ACC112 (cell line): ENCODE measurements around the gene MAB21L4.

Experiments used
- H2AFZ ChIP-seq: fragments of 200-600 bp; sonication (generic); one replicate; pipeline ENCODE4 v1.6.0; 2017; ENCODE audit warnings: antibody characterized with exemption, low read length; ENCODE audit not compliant: unreplicated experiment
- H3K27ac ChIP-seq: fragments of 200-600 bp; sonication (generic); 2 replicates; pipeline ENCODE4 v1.5.1; 2014; ENCODE audit warnings: low read depth, mild to moderate bottlenecking, antibody characterized with exemption, low read length, moderate library complexity
- H3K27me3 ChIP-seq: fragments of 200-600 bp; sonication (generic); 2 replicates; pipeline ENCODE4 v1.6.1; 2014; ENCODE audit warnings: mild to moderate bottlenecking, antibody characterized with exemption, low read length, moderate library complexity, mixed read lengths; ENCODE audit not compliant: insufficient read depth
- H3K36me3 ChIP-seq: fragments of 200-600 bp; sonication (generic); 2 replicates; pipeline ENCODE4 v1.6.1; 2016; ENCODE audit warnings: mild to moderate bottlenecking, antibody characterized with exemption, low read length, moderate library complexity, mixed read lengths; ENCODE audit not compliant: insufficient read depth
- H3K4me1 ChIP-seq: fragments of 200-600 bp; sonication (generic); one replicate; pipeline ENCODE4 v1.6.1; 2016; ENCODE audit warnings: low read length, mixed read lengths; ENCODE audit not compliant: insufficient read depth, unreplicated experiment, control insufficient read depth
- H3K4me3 ChIP-seq: fragments of 200-600 bp; sonication (generic); 2 replicates; pipeline ENCODE4 v1.5.1; 2014; ENCODE audit warnings: mild to moderate bottlenecking, low read depth, low read length
- H3K79me2 ChIP-seq: fragments of 200-600 bp; sonication (generic); one replicate; pipeline ENCODE4 v1.6.0; 2016; ENCODE audit warnings: low read length; ENCODE audit not compliant: control insufficient read depth, unreplicated experiment, insufficient read depth

Gene MAB21L4

DNA sequence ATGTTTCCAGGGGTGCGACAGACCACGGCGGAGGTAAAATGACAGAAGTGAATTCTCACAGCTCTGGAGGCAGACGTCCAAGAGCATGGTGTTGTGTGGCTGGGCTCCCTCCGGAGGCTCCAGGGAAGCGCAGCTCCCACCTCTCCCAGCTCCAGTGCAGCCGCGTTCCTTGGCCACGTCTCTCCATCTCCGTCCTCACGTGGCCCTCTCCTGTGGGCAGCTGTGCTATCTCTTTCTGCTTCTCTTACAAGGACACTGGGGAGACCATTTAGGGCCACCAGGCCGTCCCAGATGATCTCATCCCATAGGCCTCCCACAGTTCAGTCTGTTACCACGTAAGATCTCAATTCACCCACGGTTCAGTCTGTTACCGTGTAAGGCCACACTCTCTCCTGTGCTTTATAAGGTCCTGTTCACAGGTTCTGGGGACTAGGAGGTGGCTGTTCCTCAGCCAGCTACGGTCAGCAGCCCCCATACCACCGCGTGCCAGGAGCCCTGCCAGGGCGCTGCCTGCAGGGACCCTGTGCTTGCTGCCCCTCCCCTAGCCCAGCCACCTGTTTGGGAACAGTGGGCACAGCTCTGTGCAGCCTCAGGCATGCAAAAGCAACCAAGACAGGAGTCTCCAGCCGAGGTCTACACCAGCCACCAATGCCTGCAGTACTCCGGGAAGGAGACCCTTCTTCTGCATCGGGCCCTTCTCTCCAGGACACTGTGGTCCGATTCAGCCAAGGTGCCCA is 2.9 kb upstream of the MAB21L4 start:
- Histone ChIP-seq H3K27me3 (no peaks in the 10 kb centered on the region), H2AFZ (no peak overlapping the region), H3K4me3 (no peak overlapping the region), H3K27ac (no peak overlapping the region), H3K4me1 (peaks cover 2% of the 10 kb centered on the region), H3K79me2 (no peaks in the 10 kb centered on the region), H3K36me3 (no peaks in the 10 kb centered on the region)

- Histone ChIP-seq H3K4me3 (no peak overlapping the region), H3K36me3 (no peaks in the 10 kb centered on the region), H3K4me1 (peaks cover 9% of the 10 kb centered on the region), H3K27me3 (no peaks in the 10 kb centered on the region), H2AFZ (no peak overlapping the region), H3K79me2 (no peaks in the 10 kb centered on the region), H3K27ac (no peak overlapping the region)
Measured at GRCh38 chr2:240898108-240898730, 2.3 kb upstream of the MAB21L4 start.

DNA sequence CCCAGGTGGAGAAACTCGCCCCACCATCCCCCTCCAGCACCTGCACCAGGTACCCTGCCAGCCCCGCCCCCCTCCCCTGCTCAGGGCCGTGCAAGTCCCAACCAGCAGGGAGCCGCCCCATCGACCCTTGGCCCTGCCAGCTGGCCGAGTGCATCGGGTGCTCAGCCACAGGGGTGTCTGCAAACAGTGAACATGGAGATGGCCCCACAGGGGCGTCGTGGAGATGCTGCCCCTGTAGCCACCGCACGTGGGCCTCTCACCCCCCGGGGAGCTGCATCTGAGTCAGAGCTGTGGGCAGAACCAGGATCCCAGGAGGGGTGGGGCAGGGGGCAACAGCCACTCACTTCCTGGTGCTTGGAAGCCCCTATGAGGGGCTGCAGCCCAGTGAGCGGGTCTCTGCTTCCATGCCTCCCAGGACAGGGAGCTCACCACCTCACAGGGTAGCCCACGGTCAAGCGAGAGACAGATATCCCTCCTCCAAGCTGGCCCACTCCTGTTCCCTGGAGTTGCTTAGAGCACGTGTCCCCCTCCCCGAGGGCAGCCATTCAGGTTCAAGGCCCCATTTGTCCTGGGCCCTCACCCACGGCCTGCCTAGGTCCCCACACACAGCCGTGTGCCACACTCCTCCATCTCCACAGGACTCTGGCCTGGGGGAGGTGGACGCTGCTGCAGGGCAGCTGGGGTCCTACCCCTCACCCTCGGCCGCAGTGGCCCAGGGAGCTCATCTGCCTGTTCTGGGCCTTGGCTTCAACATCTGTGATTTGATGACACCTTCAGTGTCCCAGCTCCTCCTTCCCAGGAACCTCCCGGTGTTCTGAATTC is 1.1 kb upstream of the MAB21L4 start:
- peaks cover 10% of the 10 kb centered on the region for H3K4me1 ChIP-seq
- H2AFZ ChIP-seq, result no peak overlapping the region
- H3K79me2 ChIP-seq, result no peaks in the 10 kb centered on the region
- H3K4me3 ChIP-seq, result no peak overlapping the region
- H3K27ac ChIP-seq, result no peak overlapping the region
- H3K27me3 ChIP-seq, result no peaks in the 10 kb centered on the region
- H3K36me3 ChIP-seq, result no peaks in the 10 kb centered on the region

DNA sequence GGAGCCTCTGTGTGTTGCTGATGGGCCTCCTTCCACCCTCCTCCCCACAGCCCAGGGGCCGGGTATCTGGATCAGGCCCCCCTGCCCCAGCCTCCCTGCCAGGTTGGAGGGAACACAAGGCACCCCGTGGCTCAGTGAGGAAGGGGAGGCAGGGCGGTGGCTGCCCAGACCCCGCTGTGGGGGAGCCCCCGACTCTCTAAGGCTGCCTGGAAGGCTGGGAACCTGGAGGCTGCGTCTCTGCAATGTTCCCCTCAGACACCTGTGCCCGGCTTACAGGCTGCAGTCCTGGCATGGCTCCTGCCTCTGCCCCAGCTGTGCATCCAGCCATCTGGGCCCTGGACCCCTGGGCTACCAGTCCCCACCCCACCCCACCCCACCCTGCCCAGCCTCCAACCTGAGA is 438 bp upstream of the MAB21L4 start:
- Histone ChIP-seq H3K4me3 (no peak overlapping the region), H3K4me1 (peaks cover 10% of the 10 kb centered on the region), H3K27me3 (no peaks in the 10 kb centered on the region), H3K36me3 (no peaks in the 10 kb centered on the region), H3K27ac (no peak overlapping the region), H3K79me2 (no peaks in the 10 kb centered on the region), H2AFZ (no peak overlapping the region)

- Histone ChIP-seq H3K4me3 (no peak overlapping the region), H3K79me2 (no peaks in the 10 kb centered on the region), H3K4me1 (peaks cover 10% of the 10 kb centered on the region), H2AFZ (no peak overlapping the region), H3K27ac (no peak overlapping the region), H3K36me3 (no peaks in the 10 kb centered on the region), H3K27me3 (no peaks in the 10 kb centered on the region)
Measured at GRCh38 chr2:240894836-240895558, 959 bp downstream of the MAB21L4 start.

GRCh38 chr2:240894006-240894405 is 1.9 kb downstream of the MAB21L4 start:
- no peaks in the 10 kb centered on the region for H3K79me2 ChIP-seq
- no peak overlapping the region for H3K27ac ChIP-seq
- H3K36me3 ChIP-seq, result no peaks in the 10 kb centered on the region
- no peaks in the 10 kb centered on the region for H3K27me3 ChIP-seq
- H3K4me1 ChIP-seq, result peaks cover 10% of the 10 kb centered on the region
- H2AFZ ChIP-seq, result no peak overlapping the region
- no peak overlapping the region for H3K4me3 ChIP-seq

DNA sequence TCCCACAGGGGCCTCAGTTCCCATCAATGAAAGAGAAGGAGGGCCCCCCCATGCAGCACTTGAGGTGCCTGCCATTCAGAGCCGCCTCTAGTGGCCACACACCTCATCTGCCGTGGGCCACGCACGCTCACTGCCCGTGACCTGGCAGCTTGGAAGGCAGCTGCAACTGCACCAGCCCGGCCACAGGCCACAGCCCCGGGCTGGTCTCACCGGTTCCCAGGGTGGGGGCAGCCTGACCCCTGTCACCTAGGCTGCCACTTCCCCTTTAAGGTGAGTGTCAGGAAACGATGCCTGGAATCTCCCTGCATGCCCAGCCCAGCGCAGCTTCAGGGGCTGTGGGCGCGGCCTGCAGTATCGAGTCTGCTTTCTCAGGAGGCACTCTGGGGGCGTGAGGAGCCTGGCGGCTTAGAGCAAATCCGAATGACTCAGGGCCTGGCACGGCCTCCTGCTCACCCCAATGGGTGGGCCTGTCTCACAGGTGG is 2.6 kb downstream of the MAB21L4 start:
- H3K4me1 ChIP-seq, result peaks cover 10% of the 10 kb centered on the region
- no peak overlapping the region for H2AFZ ChIP-seq
- H3K79me2 ChIP-seq, result no peaks in the 10 kb centered on the region
- no peak overlapping the region for H3K4me3 ChIP-seq
- no peaks in the 10 kb centered on the region for H3K27me3 ChIP-seq
- H3K27ac ChIP-seq, result no peak overlapping the region
- no peaks in the 10 kb centered on the region for H3K36me3 ChIP-seq

GRCh38 chr2:240892925-240893324 is 3.0 kb downstream of the MAB21L4 start:
- H3K27ac ChIP-seq, result no peak overlapping the region
- no peak overlapping the region for H3K4me3 ChIP-seq

GRCh38 chr2:240892356-240892755 is 3.6 kb downstream of the MAB21L4 start:
- Histone ChIP-seq H3K79me2 (no peaks in the 10 kb centered on the region), H3K36me3 (no peaks in the 10 kb centered on the region), H3K4me3 (no peak overlapping the region), H3K4me1 (peaks cover 10% of the 10 kb centered on the region), H3K27me3 (no peaks in the 10 kb centered on the region), H2AFZ (no peak overlapping the region), H3K27ac (no peak overlapping the region)

More at GRCh38 chr2:240892925-240893324, 3.0 kb downstream of the MAB21L4 start:
- Histone ChIP-seq H2AFZ (no peak overlapping the region), H3K36me3 (no peaks in the 10 kb centered on the region), H3K79me2 (no peaks in the 10 kb centered on the region), H3K4me1 (peaks cover 10% of the 10 kb centered on the region), H3K27me3 (no peaks in the 10 kb centered on the region)
